Body of pancreas (tissue), 4 donors: ENCODE measurements around the gene RYR3.

ENCODE experiments used
- POLR2A ChIP-seq, 3 donors: fragments of 450-650 bp; IDR thresholded peaks; one replicate each; pipeline ENCODE4 v1.6.1; 2016; ENCODE audit warnings: antibody characterized with exemption in 3 of 3, mild to moderate bottlenecking in 2 of 3
- TF ChIP-seq, protein P1 (sequence below), 7 experiments: fragments of 450-650 bp in 4 of 7; fragments of 200-600 bp in 3 of 7; sonication (generic) in 3 of 7; IDR thresholded peaks; one replicate each; pipeline ENCODE4 v1.5.1; 2016 to 2019; ENCODE audit warnings: antibody characterized with exemption in 7 of 7

DNA sequence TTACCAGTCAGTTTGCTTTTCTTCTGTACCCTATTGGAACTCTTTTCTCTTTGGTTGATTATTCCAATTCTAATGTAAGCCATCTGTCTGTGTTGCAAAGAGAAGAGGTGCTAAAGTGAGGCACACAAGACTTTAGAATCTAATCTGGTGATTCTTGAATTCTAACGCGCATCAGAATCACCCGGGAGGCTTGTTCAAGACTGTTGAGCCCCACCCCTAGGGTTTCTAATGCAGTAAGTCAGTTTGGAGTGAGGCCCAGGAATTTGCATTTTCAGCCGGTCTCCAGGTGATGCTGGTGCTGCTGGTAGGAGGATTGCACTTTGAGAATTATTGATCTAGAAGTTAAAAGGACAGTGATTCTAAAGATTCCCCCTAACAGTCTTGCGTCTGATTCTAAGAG lies 472.2 kb downstream of the RYR3 start:
- TF ChIP-seq, protein P1, sequence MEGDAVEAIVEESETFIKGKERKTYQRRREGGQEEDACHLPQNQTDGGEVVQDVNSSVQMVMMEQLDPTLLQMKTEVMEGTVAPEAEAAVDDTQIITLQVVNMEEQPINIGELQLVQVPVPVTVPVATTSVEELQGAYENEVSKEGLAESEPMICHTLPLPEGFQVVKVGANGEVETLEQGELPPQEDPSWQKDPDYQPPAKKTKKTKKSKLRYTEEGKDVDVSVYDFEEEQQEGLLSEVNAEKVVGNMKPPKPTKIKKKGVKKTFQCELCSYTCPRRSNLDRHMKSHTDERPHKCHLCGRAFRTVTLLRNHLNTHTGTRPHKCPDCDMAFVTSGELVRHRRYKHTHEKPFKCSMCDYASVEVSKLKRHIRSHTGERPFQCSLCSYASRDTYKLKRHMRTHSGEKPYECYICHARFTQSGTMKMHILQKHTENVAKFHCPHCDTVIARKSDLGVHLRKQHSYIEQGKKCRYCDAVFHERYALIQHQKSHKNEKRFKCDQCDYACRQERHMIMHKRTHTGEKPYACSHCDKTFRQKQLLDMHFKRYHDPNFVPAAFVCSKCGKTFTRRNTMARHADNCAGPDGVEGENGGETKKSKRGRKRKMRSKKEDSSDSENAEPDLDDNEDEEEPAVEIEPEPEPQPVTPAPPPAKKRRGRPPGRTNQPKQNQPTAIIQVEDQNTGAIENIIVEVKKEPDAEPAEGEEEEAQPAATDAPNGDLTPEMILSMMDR (IDR thresholded peaks at IDR 0.05), result no peak
- TF ChIP-seq POLR2A (IDR thresholded peaks at IDR 0.05), result no peak
